Heart left ventricle (tissue), 16 donors: ENCODE data around the gene EMP2. TPM values are rescaled to one million over a fixed set of nuclear protein-coding genes. Genes with fewer than 3 reads are reported as not detected.

Experiments
- ATAC-seq, 4 donors: fragments of 200-7000 bp; cut with Tn5 transposase; one replicate each; pipeline ENCODE4 v1.9.1; 2020 to 2022; ENCODE audit warnings: moderate library complexity in 4 of 4, mild to moderate bottlenecking in 3 of 4, moderate number of reproducible peaks in 1 of 4
- DNase-seq, 5 donors: peaks; one replicate each; pipeline ENCODE4 v3.0.0-alpha.2; 2020
- H3K27ac ChIP-seq, 12 donors: fragments of 200-600 bp; sonication (generic) in 4 of 12; one replicate each; pipeline versions ENCODE4 v1.5.0 to v1.8.0; 2016 to 2022; ENCODE audit warnings: mild to moderate bottlenecking in 2 of 12
- H3K27me3 ChIP-seq, 9 donors: fragments of 200-600 bp; sonication (generic) in 2 of 9; one replicate each; pipeline versions ENCODE4 v1.5.1 to v1.8.0; 2016 to 2022; ENCODE audit warnings: mild to moderate bottlenecking in 3 of 9
- H3K36me3 ChIP-seq, 9 donors: fragments of 200-600 bp; sonication (generic) in 2 of 9; one replicate each; pipeline versions ENCODE4 v1.5.0 to v1.8.0; 2018 to 2022; ENCODE audit warnings: mild to moderate bottlenecking in 2 of 9
- H3K4me1 ChIP-seq, 12 donors: fragments of 200-600 bp; sonication (generic) in 4 of 12; one replicate each; pipeline versions ENCODE4 v1.5.0 to v1.8.0; 2016 to 2022; ENCODE audit warnings: mild to moderate bottlenecking in 3 of 12
- H3K4me3 ChIP-seq, 12 donors: fragments of 200-600 bp; sonication (generic) in 4 of 12; one replicate each; pipeline versions ENCODE4 v1.5.0 to v1.8.0; 2017 to 2022; ENCODE audit warnings: mild to moderate bottlenecking in 9 of 12, moderate library complexity in 4 of 12
- H3K9me3 ChIP-seq, 12 donors: fragments of 200-600 bp; sonication (generic) in 4 of 12; one replicate each; pipeline versions ENCODE4 v1.5.0 to v1.8.0; 2016 to 2022; ENCODE audit warnings: mild to moderate bottlenecking in 1 of 12
- POLR2A ChIP-seq, 2 donors: fragments of 450-650 bp; IDR thresholded peaks; one replicate each; pipeline ENCODE4 v1.6.1; 2017; ENCODE audit warnings: antibody characterized with exemption in 2 of 2, mild to moderate bottlenecking in 2 of 2, moderate library complexity in 2 of 2
- WGBS, 4 donors: extraction: QIAGEN DNeasy Blood & Tissue Kit in 2 of 4; methylation state at CpG; one replicate each; pipeline versions ENCODE4 v1.1.5 to v1.1.7; 2013 to 2018; 5-methylcytosine and 5-hydroxymethylcytosine counted together
- intact Hi-C, 10 donors: fragments of 100-400 bp; cut with DNase I; formaldehyde crosslinking; loops; one replicate each; pipeline versions ENCODE4 v1.11.1 to v1.14.2; 2022
- polyA plus RNA-seq, 2 donors: library from polyadenylated mRNA; stranded (reverse); fragments of 200-250 nt; gene quantifications; one replicate each; pipeline ENCODE4 v1.2.3, GENCODE V29; 2013
- total RNA-seq, 9 donors: library from RNA; depleted of rRNA in 2 of 9; stranded (reverse); fragments of >200 nt in 2 of 9; fragmentation: NEBNext Ultra II Directional in 3 of 9; extraction: Animal tissue kit (Norgen Biotek cat#: 25700) in 3 of 9; gene quantifications; one replicate each; pipeline versions ENCODE4 v1.1.0 to v1.2.4, GENCODE V29; 2016 to 2023
- TF ChIP-seq, protein P1 (sequence below), 12 donors: fragments of 200-600 bp; sonication (generic) in 4 of 12; IDR thresholded peaks; one replicate each; pipeline versions ENCODE4 v1.5.0 to v1.8.0; 2018 to 2022; ENCODE audit warnings: antibody characterized with exemption in 12 of 12, mild to moderate bottlenecking in 5 of 12
- donor health status: ischemic (EF 13 %, LVEDD 7.1; RV severe dilation, severe dysfunction).
- donor health status: healthy with polysubstance abuse.
- donor health status: DM: no; HTN: yes; CAD: no.
- donor health status: DM: no; HTN: no; CAD: no.
- donor health status: ischemic (EF 25% LVEDD 6.9; RV normal size, moderate dysfunction).
- donor health status: ischemic (EF 25% LVEDD 5.7; RV mildly dilated, moderate dysfunction).
- donor health status: healthy.
- donor health status: DM: yes; HTN: yes; CAD: no.
- donor health status: ischemic (EF 35%, LVEDD 5.7; RV mildly dilated, moderate dysfunction).
- donor health status: nonischemic (EF 11% LVEDD 7.7; RV severe dilation, severe dysfunction).
- donor health status: DM: yes; HTN: yes; CAD: no.
- donor health status: PGD.
- donor health status: ischemic (EF 29% LVEDD 5.4; RV normal size, mild dysfunction).
- donor health status: nonischemic (EF 23%, LVEDD 6.1; RV moderate dilation, normal function).

Gene EMP2
- total and polyA plus RNA-seq, 11 donors: 34.5 to 103 (median 61.3) TPM

DNA sequence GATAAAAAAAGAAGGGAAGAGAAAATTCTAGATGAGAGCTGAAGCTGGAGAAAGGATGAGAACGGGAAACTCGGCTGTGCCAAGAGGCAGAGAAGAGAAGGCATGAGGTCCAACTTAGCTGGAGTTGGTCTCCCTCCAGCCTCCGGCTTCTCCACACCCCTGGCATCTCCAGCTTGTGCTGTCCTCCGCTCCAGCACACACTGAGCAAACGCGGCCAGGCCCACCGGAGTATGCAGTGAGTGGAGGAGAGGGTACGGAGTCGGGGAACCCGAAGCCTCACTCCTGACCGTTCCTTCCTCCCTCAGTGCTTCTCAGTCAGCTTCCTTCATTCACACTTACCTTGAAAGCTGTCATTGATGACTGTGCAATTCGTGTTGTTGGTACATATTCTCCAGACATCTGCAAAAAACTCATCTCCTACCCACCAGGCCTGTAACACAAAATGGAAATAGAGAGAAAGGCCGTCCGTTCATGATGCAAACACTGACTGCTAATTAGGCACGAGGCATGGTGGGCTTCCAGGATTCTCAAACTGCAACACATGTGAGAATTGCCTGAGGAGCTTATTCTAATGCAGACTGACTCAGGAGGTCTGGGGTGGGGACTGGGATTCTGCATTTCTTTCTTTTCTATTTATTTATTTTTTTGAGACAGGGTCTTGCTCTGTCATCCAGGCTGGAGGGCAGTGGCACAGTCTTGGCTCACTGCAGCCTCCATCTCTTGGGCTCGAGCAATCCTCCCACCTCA lies 37.0 kb downstream of the EMP2 start:
- intact Hi-C loops: no loop called here
- ATAC-seq (no peak), DNase-seq (no peak)
- H3K4me1 ChIP-seq: peaks cover 0 to 6% (median 0%) of the 10 kb centered on the region in 12 donors
- H3K9me3 ChIP-seq: peaks cover 0 to 5% (median 0%) of the 10 kb centered on the region in 12 donors
- peaks cover 4 to 97% (median 81%) of the 10 kb centered on the region in 9 donors for H3K36me3 ChIP-seq
- no peaks in the 10 kb centered on the region for H3K27me3 ChIP-seq
- H3K27ac ChIP-seq: no peak overlapping the region
- TF ChIP-seq POLR2A (IDR thresholded peaks at IDR 0.05): no peak
- TF ChIP-seq, protein P1, sequence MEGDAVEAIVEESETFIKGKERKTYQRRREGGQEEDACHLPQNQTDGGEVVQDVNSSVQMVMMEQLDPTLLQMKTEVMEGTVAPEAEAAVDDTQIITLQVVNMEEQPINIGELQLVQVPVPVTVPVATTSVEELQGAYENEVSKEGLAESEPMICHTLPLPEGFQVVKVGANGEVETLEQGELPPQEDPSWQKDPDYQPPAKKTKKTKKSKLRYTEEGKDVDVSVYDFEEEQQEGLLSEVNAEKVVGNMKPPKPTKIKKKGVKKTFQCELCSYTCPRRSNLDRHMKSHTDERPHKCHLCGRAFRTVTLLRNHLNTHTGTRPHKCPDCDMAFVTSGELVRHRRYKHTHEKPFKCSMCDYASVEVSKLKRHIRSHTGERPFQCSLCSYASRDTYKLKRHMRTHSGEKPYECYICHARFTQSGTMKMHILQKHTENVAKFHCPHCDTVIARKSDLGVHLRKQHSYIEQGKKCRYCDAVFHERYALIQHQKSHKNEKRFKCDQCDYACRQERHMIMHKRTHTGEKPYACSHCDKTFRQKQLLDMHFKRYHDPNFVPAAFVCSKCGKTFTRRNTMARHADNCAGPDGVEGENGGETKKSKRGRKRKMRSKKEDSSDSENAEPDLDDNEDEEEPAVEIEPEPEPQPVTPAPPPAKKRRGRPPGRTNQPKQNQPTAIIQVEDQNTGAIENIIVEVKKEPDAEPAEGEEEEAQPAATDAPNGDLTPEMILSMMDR (IDR thresholded peaks at IDR 0.05): no peak
- WGBS, 4 donors: 92 to 94% (median 93%) methylated on average over 16 of the region's 16 CpGs
- no peak overlapping the region for H3K4me3 ChIP-seq

DNA sequence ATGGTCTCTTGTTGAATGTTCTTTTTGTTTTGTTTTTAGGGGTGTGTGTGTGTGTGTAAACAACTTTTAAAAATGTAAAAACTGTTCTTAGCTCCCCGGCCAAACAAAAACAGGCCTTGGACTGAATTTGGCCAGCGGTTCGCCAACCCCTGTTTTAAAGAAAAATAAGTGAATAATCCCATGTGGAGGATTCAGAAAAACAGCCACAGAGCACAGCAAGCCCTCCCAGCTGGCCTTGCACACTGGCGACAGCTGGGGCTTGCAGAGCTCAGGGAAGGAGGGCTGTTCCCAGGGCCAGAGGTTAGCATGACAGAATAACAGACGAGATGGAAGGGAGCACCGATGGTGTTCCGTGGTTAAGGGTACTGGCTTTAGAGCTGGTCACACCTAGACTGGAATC lies 39.0 kb downstream of the EMP2 start:
- H3K27ac ChIP-seq: peak overlapping the region in 3 of 12 donors; percentile 24 to 44 (median 40)
- peak; percentile 49 to 69 (median 61) for ATAC-seq

DNA sequence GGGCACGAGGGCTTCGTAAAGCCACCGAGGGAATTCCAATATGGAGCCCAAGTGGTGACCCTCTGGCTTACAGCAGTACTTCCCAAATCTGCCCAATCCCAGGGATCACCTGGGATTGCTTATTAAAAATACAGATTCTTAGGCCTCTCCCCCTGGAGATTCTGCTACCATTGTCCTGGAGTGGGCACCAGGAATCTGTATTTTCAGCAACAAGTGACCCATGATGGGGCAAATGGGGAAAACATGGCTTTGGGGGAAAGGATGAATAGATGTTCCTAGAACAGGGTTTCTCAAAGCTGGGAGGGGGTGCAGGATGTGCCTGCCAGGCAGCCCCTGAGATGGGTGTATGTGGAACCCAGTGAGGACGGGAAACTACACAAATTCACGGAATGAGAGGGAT lies 40.6 kb downstream of the EMP2 start:
- Histone ChIP-seq H3K9me3 (no peaks in the 10 kb centered on the region), H3K36me3 (peaks cover 4 to 99% (median 83%) of the 10 kb centered on the region in 9 donors), H3K4me3 (no peak overlapping the region), H3K27ac (no peak overlapping the region), H3K4me1 (peaks cover 0 to 6% (median 0%) of the 10 kb centered on the region in 12 donors), H3K27me3 (no peaks in the 10 kb centered on the region)
- ATAC-seq (no peak), DNase-seq (no peak)
- TF ChIP-seq POLR2A (IDR thresholded peaks at IDR 0.05): no peak
- TF ChIP-seq, protein P1 (IDR thresholded peaks at IDR 0.05): no peak
- WGBS, 4 donors: 92 to 97% (median 97%) methylated on average over 5 of the region's 5 CpGs
- intact Hi-C loops: loop anchor here in 2 of 10 donors (5.0 to 10.0 kb wide), 2 partner anchors 45 to 78 kb away; partner anchors contain the start of gene EMP2 (in 1 of the 2)

More for the DNA sequence above, 39.0 kb downstream of the EMP2 start:
- DNase-seq: no peak
- 61 to 87% (median 77%) methylated on average over 7 of the region's 7 CpGs for WGBS, 4 donors
- no peak for TF ChIP-seq POLR2A (IDR thresholded peaks at IDR 0.05)
- TF ChIP-seq, protein P1 (IDR thresholded peaks at IDR 0.05): no peak
- Histone ChIP-seq H3K36me3 (peaks cover 4 to 99% (median 83%) of the 10 kb centered on the region in 9 donors), H3K27me3 (no peaks in the 10 kb centered on the region), H3K4me1 (peaks cover 0 to 6% (median 0%) of the 10 kb centered on the region in 12 donors), H3K4me3 (no peak overlapping the region), H3K9me3 (no peaks in the 10 kb centered on the region)
- intact Hi-C loops: no loop called here

- TF ChIP-seq, protein P1 (IDR thresholded peaks at IDR 0.05): no peak
- TF ChIP-seq POLR2A (IDR thresholded peaks at IDR 0.05): no peak
- Histone ChIP-seq H3K4me3 (no peak overlapping the region), H3K27me3 (no peaks in the 10 kb centered on the region), H3K27ac (no peak overlapping the region), H3K4me1 (peaks cover 0 to 6% (median 0%) of the 10 kb centered on the region in 12 donors), H3K36me3 (peaks cover 4 to 99% (median 83%) of the 10 kb centered on the region in 9 donors), H3K9me3 (no peaks in the 10 kb centered on the region)
- no peak for DNase-seq
- WGBS, 4 donors: 82 to 85% (median 84%) methylated on average over 8 of the region's 8 CpGs
- intact Hi-C loops: loop anchor here in 2 of 10 donors (5.0 to 10.0 kb wide), 2 partner anchors 46 to 78 kb away; partner anchors contain the start of gene EMP2 (in 1 of the 2)
- no peak for ATAC-seq
Measured at GRCh38 chr16:10539236-10539635, 41.2 kb downstream of the EMP2 start.
